ENCODE results near the gene FBLN1. TPM values are rescaled to one million over a fixed set of nuclear protein-coding genes. Genes with fewer than 3 reads are reported as not detected.

The FBLN1 gene
- total and polyA plus RNA-seq, 2 of the 13 experiments (the other 11 are each of a cell fraction or from before 2014, with no cell fraction given) = 37.3 to 103 TPM

DNA sequence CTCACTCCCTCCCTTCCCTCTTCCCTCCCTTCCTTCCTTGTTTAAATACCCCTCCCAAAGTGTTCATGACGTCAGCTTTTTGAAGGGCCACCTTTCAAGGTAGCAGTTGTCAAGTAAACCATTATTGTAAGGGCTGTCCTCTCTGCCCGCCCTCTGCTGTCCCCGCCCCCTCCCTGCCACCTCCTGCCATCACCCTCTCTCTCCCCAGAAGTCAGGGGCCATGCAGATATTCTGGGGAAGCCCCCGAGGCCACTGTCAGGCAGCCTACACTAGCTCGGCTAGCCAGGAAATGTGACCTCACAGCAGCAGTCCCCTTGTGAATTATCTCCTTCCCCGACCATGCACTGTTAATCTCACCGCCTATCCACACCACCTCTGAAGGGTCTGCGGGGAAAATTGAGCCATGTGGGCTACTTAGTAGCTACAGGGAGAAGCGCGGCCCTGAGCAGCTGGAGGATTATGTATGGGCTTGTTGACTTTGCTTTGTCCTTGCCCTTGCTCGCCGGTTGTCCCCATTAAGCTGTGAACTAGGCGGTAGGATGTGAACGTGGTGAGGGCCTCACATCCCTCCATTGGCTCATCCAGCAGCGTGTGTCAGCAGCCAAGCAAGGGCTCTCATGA, 126.9 kb downstream of the FBLN1 start (continued):
- TF ChIP-seq, protein P1, sequence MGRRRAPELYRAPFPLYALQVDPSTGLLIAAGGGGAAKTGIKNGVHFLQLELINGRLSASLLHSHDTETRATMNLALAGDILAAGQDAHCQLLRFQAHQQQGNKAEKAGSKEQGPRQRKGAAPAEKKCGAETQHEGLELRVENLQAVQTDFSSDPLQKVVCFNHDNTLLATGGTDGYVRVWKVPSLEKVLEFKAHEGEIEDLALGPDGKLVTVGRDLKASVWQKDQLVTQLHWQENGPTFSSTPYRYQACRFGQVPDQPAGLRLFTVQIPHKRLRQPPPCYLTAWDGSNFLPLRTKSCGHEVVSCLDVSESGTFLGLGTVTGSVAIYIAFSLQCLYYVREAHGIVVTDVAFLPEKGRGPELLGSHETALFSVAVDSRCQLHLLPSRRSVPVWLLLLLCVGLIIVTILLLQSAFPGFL (CRISPR knock-in tag; IDR thresholded peaks at IDR 0.05) = no peak
- TF ChIP-seq ZNF543 (CRISPR knock-in tag; IDR thresholded peaks at IDR 0.05) (no peak), FOXA3 (CRISPR knock-in tag; IDR thresholded peaks at IDR 0.05) (peak; percentile 91), HOXA5 (CRISPR knock-in tag; IDR thresholded peaks at IDR 0.05) (no peak), ZNF513 (CRISPR knock-in tag; conservative IDR thresholded peaks at IDR 0.05) (no peak), JUND (CRISPR knock-in tag; IDR thresholded peaks at IDR 0.05) (no peak), ZSCAN30 (CRISPR knock-in tag; IDR thresholded peaks at IDR 0.05) (no peak), TBP (CRISPR knock-in tag; IDR thresholded peaks at IDR 0.05) (no peak), ZNF160 (CRISPR knock-in tag; IDR thresholded peaks at IDR 0.05) (no peak), NFKBIZ (CRISPR knock-in tag; IDR thresholded peaks at IDR 0.05) (no peak), ZNF607 (CRISPR knock-in tag; IDR thresholded peaks at IDR 0.05; ENCODE audit: borderline replicate concordance) (no peak), KLF9 (CRISPR knock-in tag; IDR thresholded peaks at IDR 0.05; ENCODE audit: low read depth) (no peak), ZNF205 (CRISPR knock-in tag; IDR thresholded peaks at IDR 0.05) (no peak), ZNF101 (CRISPR knock-in tag; IDR thresholded peaks at IDR 0.05; ENCODE audit: borderline replicate concordance, low read depth) (no peak), GLI4 (CRISPR knock-in tag; IDR thresholded peaks at IDR 0.05; ENCODE audit: borderline replicate concordance) (no peak), XBP1 (CRISPR knock-in tag; IDR thresholded peaks at IDR 0.05) (no peak), SAP130 (CRISPR knock-in tag; IDR thresholded peaks at IDR 0.05; ENCODE audit: low read depth) (peak; percentile 74), PRDM10 (CRISPR knock-in tag; IDR thresholded peaks at IDR 0.05; ENCODE audit: low read depth) (no peak), ZIK1 (CRISPR knock-in tag; IDR thresholded peaks at IDR 0.05; ENCODE audit: borderline replicate concordance, low read depth) (no peak), HOXA7 (CRISPR knock-in tag; IDR thresholded peaks at IDR 0.05) (no peak), MEF2D (CRISPR knock-in tag; IDR thresholded peaks at IDR 0.05) (0 out of 2 replicates have a peak, but pooled peaks have one; percentile 37), KDM6A (CRISPR knock-in tag; IDR thresholded peaks at IDR 0.05; ENCODE audit: low read depth) (no peak)
- TF ChIP-seq, protein P2, sequence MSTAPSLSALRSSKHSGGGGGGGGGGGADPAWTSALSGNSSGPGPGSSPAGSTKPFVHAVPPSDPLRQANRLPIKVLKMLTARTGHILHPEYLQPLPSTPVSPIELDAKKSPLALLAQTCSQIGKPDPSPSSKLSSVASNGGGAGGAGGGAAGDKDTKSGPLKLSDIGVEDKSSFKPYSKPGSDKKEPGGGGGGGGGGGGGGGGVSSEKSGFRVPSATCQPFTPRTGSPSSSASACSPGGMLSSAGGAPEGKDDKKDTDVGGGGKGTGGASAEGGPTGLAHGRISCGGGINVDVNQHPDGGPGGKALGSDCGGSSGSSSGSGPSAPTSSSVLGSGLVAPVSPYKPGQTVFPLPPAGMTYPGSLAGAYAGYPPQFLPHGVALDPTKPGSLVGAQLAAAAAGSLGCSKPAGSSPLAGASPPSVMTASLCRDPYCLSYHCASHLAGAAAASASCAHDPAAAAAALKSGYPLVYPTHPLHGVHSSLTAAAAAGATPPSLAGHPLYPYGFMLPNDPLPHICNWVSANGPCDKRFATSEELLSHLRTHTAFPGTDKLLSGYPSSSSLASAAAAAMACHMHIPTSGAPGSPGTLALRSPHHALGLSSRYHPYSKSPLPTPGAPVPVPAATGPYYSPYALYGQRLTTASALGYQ (CRISPR knock-in tag; IDR thresholded peaks at IDR 0.05) = no peak
- TF ChIP-seq, protein P3, sequence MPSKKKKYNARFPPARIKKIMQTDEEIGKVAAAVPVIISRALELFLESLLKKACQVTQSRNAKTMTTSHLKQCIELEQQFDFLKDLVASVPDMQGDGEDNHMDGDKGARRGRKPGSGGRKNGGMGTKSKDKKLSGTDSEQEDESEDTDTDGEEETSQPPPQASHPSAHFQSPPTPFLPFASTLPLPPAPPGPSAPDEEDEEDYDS (CRISPR knock-in tag; IDR thresholded peaks at IDR 0.05) = 0 out of 2 replicates have a peak, but pooled peaks have one; percentile 9

Measured in HepG2 (cell line).